PC-3 (cell line): ENCODE results near the gene FRA10AC1. TPM values are rescaled to one million over a fixed set of nuclear protein-coding genes. Genes with fewer than 3 reads are reported as not detected.

Source experiments
- ATAC-seq: fragments of 200-7000 bp; cut with Tn5 transposase; 2 replicates; pipeline ENCODE4 v1.9.1; 2020; ENCODE audit warnings: mild to moderate bottlenecking, moderate library complexity
- BruUV-seq: library from RNA; stranded (reverse); fragments of 400-500 nt; replicated peaks from 2 replicates; lab custom pipeline; 2021; lab: Mats Ljungman, UMichigan
- CTCF ChIA-PET: fragments of 300-600 bp; sonication (Branson Sonifier 250); formaldehyde crosslinking; loops from one replicate; lab custom pipeline; 2022; ENCODE audit warnings: antibody characterized with exemption; lab: Charles Lee
- POLR2A ChIA-PET: fragments of 300-600 bp; sonication (Branson Sonifier 250); formaldehyde crosslinking; loops from one replicate; lab custom pipeline; 2022; ENCODE audit warnings: antibody characterized with exemption; ENCODE audit not compliant: unreplicated experiment; lab: Charles Lee
- DNase-seq: peaks from one replicate; pipeline ENCODE4 v3.0.0-alpha.2; 2015
- H2AFZ ChIP-seq: fragments of 300-600 bp; sonication (generic); 2 replicates; pipeline ENCODE4 v1.6.0; 2016; ENCODE audit warnings: antibody characterized with exemption, low read length
- H3F3A ChIP-seq: fragments of 300-600 bp; sonication (generic); one replicate; pipeline ENCODE4 v1.6.0; 2017; ENCODE audit warnings: antibody characterized with exemption, low read length, control low read depth, mild to moderate bottlenecking; ENCODE audit not compliant: unreplicated experiment
- H3K27ac ChIP-seq: fragments of 300-600 bp; sonication (generic); 2 replicates; pipeline ENCODE4 v1.5.1; 2016; ENCODE audit warnings: mild to moderate bottlenecking, low read length
- H3K27me3 ChIP-seq: fragments of 300-600 bp; sonication (generic); 2 replicates; pipeline ENCODE4 v1.6.1; 2016; ENCODE audit warnings: low read length, mixed read lengths
- H3K36me3 ChIP-seq: fragments of 300-600 bp; sonication (generic); 2 replicates; pipeline ENCODE4 v1.6.1; 2016; ENCODE audit warnings: low read depth, mixed run types, low read length, mixed read lengths
- H3K4me1 ChIP-seq: fragments of 300-600 bp; sonication (generic); 2 replicates; pipeline ENCODE4 v1.5.1; 2016; ENCODE audit warnings: low read length; ENCODE audit not compliant: insufficient read depth
- H3K4me2 ChIP-seq: fragments of 300-600 bp; sonication (generic); 2 replicates; pipeline ENCODE4 v1.6.0; 2016; ENCODE audit warnings: low read length
- H3K4me3 ChIP-seq: fragments of 300-600 bp; sonication (generic); 2 replicates; pipeline ENCODE4 v1.5.1; 2016; ENCODE audit warnings: mild to moderate bottlenecking, low read length, mixed read lengths
- H3K79me2 ChIP-seq: fragments of 300-600 bp; sonication (generic); 2 replicates; pipeline ENCODE4 v1.6.1; 2017; ENCODE audit warnings: low read length, mixed read lengths
- H3K9ac ChIP-seq: fragments of 300-600 bp; sonication (generic); 2 replicates; pipeline ENCODE4 v1.6.0; 2016; ENCODE audit warnings: mild to moderate bottlenecking, low read length
- H3K9me2 ChIP-seq: fragments of 300-600 bp; sonication (generic); replicated peaks from 2 replicates; pipeline ENCODE4 v1.6.1; 2016; ENCODE audit warnings: mixed run types, low read length, mixed read lengths
- H3K9me3 ChIP-seq: fragments of 300-600 bp; sonication (generic); 2 replicates; pipeline ENCODE4 v1.6.1; 2016; ENCODE audit warnings: low read length, mixed read lengths
- H4K20me1 ChIP-seq: fragments of 300-600 bp; sonication (generic); 2 replicates; pipeline ENCODE4 v1.6.1; 2016; ENCODE audit warnings: low read length, mixed read lengths
- CTCF ChIP-seq: fragments of 300-600 bp; sonication (generic); conservative IDR thresholded peaks from 2 replicates; pipeline ENCODE4 v1.5.1; 2017; ENCODE audit warnings: antibody characterized with exemption, low read depth, mild to moderate bottlenecking, low read length
- EZH2 ChIP-seq: fragments of 300-600 bp; sonication (generic); IDR thresholded peaks from one replicate; pipeline ENCODE4 v1.6.1; 2017; ENCODE audit warnings: antibody characterized with exemption, mild to moderate bottlenecking, low read length; ENCODE audit not compliant: unreplicated experiment
- EZH2phosphoT487 ChIP-seq: fragments of 300-600 bp; sonication (generic); IDR thresholded peaks from 2 replicates; pipeline ENCODE4 v1.6.1; 2018; ENCODE audit warnings: mild to moderate bottlenecking, antibody characterized with exemption, low read length, borderline replicate concordance
- intact Hi-C: fragments of 100-400 bp; cut with micrococcal nuclease; formaldehyde crosslinking; loops from 2 replicates; pipeline ENCODE4 v1.9.0; 2023
- total RNA-seq: library from RNA; depleted of rRNA; stranded (reverse); fragments of >200 nt; gene quantifications from 2 replicates; pipeline ENCODE4 v1.2.3, GENCODE V29; 2014

Gene FRA10AC1
- total RNA-seq, 1 experiment from 2014 or later = 3.8 TPM

- Histone ChIP-seq H3K27me3 (no peaks in the 10 kb centered on the region), H3K79me2 (no peaks in the 10 kb centered on the region), H3K27ac (no peak overlapping the region), H3K36me3 (no peaks in the 10 kb centered on the region), H3F3A (no peaks in the 10 kb centered on the region), H2AFZ (no peak overlapping the region), H3K9ac (no peak overlapping the region), H3K4me1 (no peaks in the 10 kb centered on the region), H3K4me3 (no peak overlapping the region), H3K9me3 (no peaks in the 10 kb centered on the region), H3K9me2 (no peaks in the 10 kb centered on the region), H4K20me1 (no peaks in the 10 kb centered on the region), H3K4me2 (no peak overlapping the region)
- no TSS peak for BruUV-seq
- ATAC-seq (no peak), DNase-seq (no peak)
- intact Hi-C loops = no loop called here
- ChIA-PET CTCF (no interaction called here), POLR2A (no interaction called here)
- TF ChIP-seq EZH2phosphoT487 = no peak
- TF ChIP-seq CTCF = no peak
- TF ChIP-seq EZH2 = no peak
Observed at GRCh38 chr10:93628858-93629257, 73.5 kb downstream of the FRA10AC1 start.

- no peaks in the 10 kb centered on the region for H3K27me3 ChIP-seq
- ChIA-PET CTCF (no interaction called here), POLR2A (no interaction called here)
- ATAC-seq (no peak), DNase-seq (no peak)
- no peaks in the 10 kb centered on the region for H3K36me3 ChIP-seq
- H4K20me1 ChIP-seq = no peaks in the 10 kb centered on the region
- no peak overlapping the region for H2AFZ ChIP-seq
- H3K4me2 ChIP-seq = no peak overlapping the region
- no peak overlapping the region for H3K4me3 ChIP-seq
- H3K27ac ChIP-seq = no peak overlapping the region
- peaks cover 12% of the 10 kb centered on the region; the same call in 1 of the 2 replicates for H3K4me1 ChIP-seq
- H3K9ac ChIP-seq = no peak overlapping the region
- no peaks in the 10 kb centered on the region for H3K9me2 ChIP-seq
- no peaks in the 10 kb centered on the region for H3K9me3 ChIP-seq
- no peaks in the 10 kb centered on the region for H3K79me2 ChIP-seq
- BruUV-seq = no TSS peak
- no peaks in the 10 kb centered on the region for H3F3A ChIP-seq
- intact Hi-C loops = no loop called here
- no peak for TF ChIP-seq EZH2
- no peak for TF ChIP-seq EZH2phosphoT487
- TF ChIP-seq CTCF = no peak
Observed at GRCh38 chr10:93622942-93623341, 79.5 kb downstream of the FRA10AC1 start.

GRCh38 chr10:93620925-93621324 lies 81.5 kb downstream of the FRA10AC1 start:
- Histone ChIP-seq H2AFZ (no peak overlapping the region), H3K79me2 (no peaks in the 10 kb centered on the region), H3K4me2 (no peak overlapping the region), H3K27ac (no peak overlapping the region), H3K9me2 (no peaks in the 10 kb centered on the region), H3F3A (no peaks in the 10 kb centered on the region), H3K9me3 (no peaks in the 10 kb centered on the region), H3K9ac (no peak overlapping the region), H3K36me3 (no peaks in the 10 kb centered on the region), H3K4me3 (no peak overlapping the region), H3K4me1 (peaks cover 12% of the 10 kb centered on the region; the same call in 1 of the 2 replicates), H3K27me3 (no peaks in the 10 kb centered on the region), H4K20me1 (no peaks in the 10 kb centered on the region)
- ChIA-PET CTCF (no interaction called here), POLR2A (no interaction called here)
- TF ChIP-seq CTCF (no peak), EZH2phosphoT487 (no peak), EZH2 (no peak)
- BruUV-seq = no TSS peak
- DNase-seq = no peak
- intact Hi-C loops = no loop called here
- no peak for ATAC-seq
